SK-N-SH (cell line): ENCODE results near the gene CADPS2. TPM values are rescaled to one million over a fixed set of nuclear protein-coding genes. Genes with fewer than 3 reads are reported as not detected.

Source experiments
- CTCF ChIA-PET: fragments of 300-600, 350-600 bp; formaldehyde crosslinking; extraction: SDS; loops from one replicate; lab custom pipeline; 2021; lab: Yijun Ruan, JAX
- POLR2A ChIA-PET: fragments of 350-600 bp; sonication (Branson Sonifier 250); formaldehyde crosslinking; extraction: SDS; loops from one replicate; lab custom pipeline; 2020; ENCODE audit warnings: antibody characterized with exemption, inconsistent platforms; lab: Yijun Ruan, JAX
- DNase-seq: peaks from one replicate; pipeline ENCODE4 v3.0.0; 2012
- H2AFZ ChIP-seq: fragments of 200-600 bp; sonication (generic); 2 replicates; pipeline ENCODE4 v1.8.1; 2016; ENCODE audit warnings: antibody characterized with exemption, mild to moderate bottlenecking, low read depth
- H3F3A ChIP-seq: fragments of 200-600 bp; sonication (generic); replicated peaks from 2 replicates; pipeline ENCODE3; 2016; ENCODE audit warnings: antibody characterized with exemption, mild to moderate bottlenecking; ENCODE audit not compliant: insufficient read depth
- H3K27ac ChIP-seq, 2 experiments: fragments of 200-500 bp in 1 of 2; fragments of 200-600 bp in 1 of 2; sonication (Bioruptor generic) in 1 of 2; sonication (generic), shearing (Covaris generic) in 1 of 2; 2 replicates each; pipeline versions ENCODE4 v1.5.1 to v1.6.1; 2014 to 2016; ENCODE audit warnings: low read depth in 2 of 2, inconsistent platforms in 1 of 2, low read length in 1 of 2, mild to moderate bottlenecking in 1 of 2, mixed read lengths in 1 of 2
- H3K27me3 ChIP-seq: fragments of 200-600 bp; sonication (generic), shearing (Covaris generic); 2 replicates; pipeline ENCODE4 v1.6.1; 2016; ENCODE audit warnings: mixed run types; ENCODE audit not compliant: insufficient read depth
- H3K36me3 ChIP-seq, 2 experiments: fragments of 200-500 bp in 1 of 2; fragments of 200-600 bp in 1 of 2; sonication (Bioruptor generic) in 1 of 2; sonication (generic) in 1 of 2; replicated peaks in 1 of 2; 2 replicates each; pipeline versions ENCODE3 to v1.5.1; 2014 to 2016; ENCODE audit warnings: low read length in 1 of 2, mild to moderate bottlenecking in 1 of 2; ENCODE audit not compliant: insufficient read depth in 2 of 2, control insufficient read depth in 1 of 2
- H3K4me1 ChIP-seq, 2 experiments: fragments of 200-500 bp in 1 of 2; fragments of 200-600 bp in 1 of 2; sonication (Bioruptor generic) in 1 of 2; sonication (generic), shearing (Covaris generic) in 1 of 2; 2 replicates each; pipeline versions ENCODE4 v1.5.1 to v1.6.1; 2014 to 2016; ENCODE audit warnings: low read depth in 1 of 2, low read length in 1 of 2, mixed run types in 1 of 2; ENCODE audit not compliant: insufficient read depth in 2 of 2, control insufficient read depth in 1 of 2
- H3K4me2 ChIP-seq: fragments of 200-600 bp; sonication (generic), shearing (Covaris generic); 2 replicates; pipeline ENCODE4 v1.6.1; 2017; ENCODE audit warnings: mixed run types
- H3K4me3 ChIP-seq, 2 experiments: fragments of 200-500 bp in 1 of 2; fragments of 200-600 bp in 1 of 2; sonication (Bioruptor generic) in 1 of 2; sonication (generic), shearing (Covaris generic) in 1 of 2; 2 replicates each; pipeline versions ENCODE4 v1.5.1 to v1.8.1; 2014 to 2016; ENCODE audit warnings: low read depth in 2 of 2, inconsistent platforms in 1 of 2, low read length in 1 of 2, mild to moderate bottlenecking in 1 of 2, mixed read lengths in 1 of 2, moderate library complexity in 1 of 2
- H3K79me2 ChIP-seq: fragments of 200-600 bp; sonication (generic); 2 replicates; pipeline ENCODE4 v1.8.1; 2017; ENCODE audit warnings: mild to moderate bottlenecking; ENCODE audit not compliant: insufficient read depth
- H3K9ac ChIP-seq: fragments of 200-600 bp; sonication (generic); 2 replicates; pipeline ENCODE4 v1.6.1; 2017; ENCODE audit warnings: mixed run types
- H3K9me2 ChIP-seq: fragments of 200-600 bp; sonication (generic); 2 replicates; pipeline ENCODE4 v1.6.1; 2017; ENCODE audit warnings: mixed run types
- H3K9me3 ChIP-seq: fragments of 200-600 bp; sonication (generic); 2 replicates; pipeline ENCODE4 v1.6.1; 2017; ENCODE audit warnings: mixed run types, mild to moderate bottlenecking, moderate library complexity
- H4K20me1 ChIP-seq: fragments of 200-600 bp; sonication (generic); 2 replicates; pipeline ENCODE4 v1.6.1; 2017; ENCODE audit warnings: mild to moderate bottlenecking, mixed run types; ENCODE audit not compliant: insufficient read depth
- CTCF ChIP-seq: fragments of 200-600 bp; sonication (generic); IDR thresholded peaks from 2 replicates; pipeline ENCODE4 v1.6.1; 2017; ENCODE audit warnings: antibody characterized with exemption, mild to moderate bottlenecking, moderate library complexity
- EP300 ChIP-seq, 2 experiments: IDR thresholded peaks; 2 replicates each; pipeline versions ENCODE4 v1.4.0 to v1.6.1; 2012; ENCODE audit warnings: borderline replicate concordance in 1 of 2, low read depth in 1 of 2, low read length in 1 of 2
- EZH2phosphoT487 ChIP-seq: fragments of 200-600 bp; sonication (generic); IDR thresholded peaks from 2 replicates; pipeline ENCODE4 v1.6.1; 2017; ENCODE audit warnings: low read depth, mixed run types, mild to moderate bottlenecking, antibody characterized with exemption, moderate library complexity, borderline replicate concordance
- FOSL2 ChIP-seq: IDR thresholded peaks from 2 replicates; pipeline ENCODE4 v1.4.0; 2012; ENCODE audit warnings: low read depth, mild to moderate bottlenecking, moderate library complexity, borderline replicate concordance
- FOXM1 ChIP-seq: IDR thresholded peaks from 2 replicates; pipeline ENCODE4 v1.4.0; 2012; ENCODE audit warnings: low read depth, mild to moderate bottlenecking
- IRF3 ChIP-seq: fragments of 150-350 bp; IDR thresholded peaks from 2 replicates; pipeline ENCODE4 v1.6.1; 2016; ENCODE audit warnings: mild to moderate bottlenecking, low read depth, low read length
- JUND ChIP-seq: IDR thresholded peaks from 2 replicates; pipeline ENCODE4 v1.4.0; 2012
- MEF2A ChIP-seq: IDR thresholded peaks from 2 replicates; pipeline ENCODE4 v1.4.0; 2012; ENCODE audit warnings: low read depth, borderline replicate concordance
- NFIC ChIP-seq: IDR thresholded peaks from 2 replicates; pipeline ENCODE4 v1.4.0; 2012; ENCODE audit warnings: borderline replicate concordance
- NRF1 ChIP-seq: IDR thresholded peaks from 2 replicates; pipeline ENCODE4 v1.6.1; 2012; ENCODE audit warnings: low read depth, mild to moderate bottlenecking, low read length
- POLR2AphosphoS5 ChIP-seq: IDR thresholded peaks from 2 replicates; pipeline ENCODE4 v1.6.1; 2012; ENCODE audit warnings: low read depth, low read length
- RAD21 ChIP-seq: IDR thresholded peaks from 2 replicates; pipeline ENCODE4 v1.6.1; 2012; ENCODE audit warnings: mild to moderate bottlenecking, low read length
- REST ChIP-seq: IDR thresholded peaks from 2 replicates; pipeline ENCODE4 v1.6.1; 2012; ENCODE audit warnings: mild to moderate bottlenecking, low read depth, low read length, moderate library complexity
- SIN3A ChIP-seq: IDR thresholded peaks from 2 replicates; pipeline ENCODE4 v1.6.1; 2012; ENCODE audit warnings: low read depth, mild to moderate bottlenecking, low read length, moderate library complexity, borderline replicate concordance
- TCF12 ChIP-seq: IDR thresholded peaks from 2 replicates; pipeline ENCODE4 v1.4.0; 2012
- USF1 ChIP-seq: IDR thresholded peaks from 2 replicates; pipeline ENCODE4 v1.4.0; 2012; ENCODE audit warnings: low read depth, borderline replicate concordance
- YY1 ChIP-seq: IDR thresholded peaks from 2 replicates; pipeline ENCODE4 v1.4.0; 2012; ENCODE audit warnings: low read depth, mild to moderate bottlenecking
- WGBS: methylation state at CpG from one replicate; pipeline ENCODE4 v1.1.6; 2017; ENCODE audit warnings: low lambda C conversion rate; 5-methylcytosine and 5-hydroxymethylcytosine counted together
- polyA plus RNA-seq, 3 experiments: library from polyadenylated mRNA; depleted of rRNA; stranded (reverse); fragments of >200 nt; gene quantifications; 2 replicates each; pipeline ENCODE4 v1.2.3, GENCODE V29; 2012

The CADPS2 gene
- polyA plus RNA-seq, 1 of the 3 experiments (the other 2 are of a cell fraction), result 0.05 TPM

GRCh38 chr7:122298618-122299017 is 587.6 kb downstream of the CADPS2 start:
- CTCF ChIA-PET, result no interaction called here
- Histone ChIP-seq H4K20me1 (no peaks in the 10 kb centered on the region), H3K4me3 (no peak overlapping the region), H3K9me3 (no peaks in the 10 kb centered on the region), H3K4me1 (no peaks in the 10 kb centered on the region), H2AFZ (no peak overlapping the region), H3K9ac (no peak overlapping the region), H3F3A (no peaks in the 10 kb centered on the region), H3K79me2 (no peaks in the 10 kb centered on the region), H3K27me3 (peaks cover 48% of the 10 kb centered on the region), H3K4me2 (no peak overlapping the region), H3K9me2 (no peaks in the 10 kb centered on the region; the same call in 1 of the 2 replicates), H3K36me3 (no peaks in the 10 kb centered on the region), H3K27ac (no peak overlapping the region)
- DNase-seq, result no peak
- 1% methylated on average over 2 of the region's 2 CpGs for WGBS
- no peak for TF ChIP-seq FOSL2
- no peak for TF ChIP-seq JUND
- no peak for TF ChIP-seq REST
- TF ChIP-seq EZH2phosphoT487, result no peak
- TF ChIP-seq TCF12, result no peak
- TF ChIP-seq CTCF, result no peak
- no peak for TF ChIP-seq YY1
- TF ChIP-seq RAD21, result no peak
- TF ChIP-seq NFIC, result no peak
- TF ChIP-seq FOXM1, result no peak
- POLR2A ChIA-PET, result no interaction called here

- no peaks in the 10 kb centered on the region for H3K36me3 ChIP-seq
- no peaks in the 10 kb centered on the region for H3K9me3 ChIP-seq
- no peak for DNase-seq
- no peaks in the 10 kb centered on the region for H4K20me1 ChIP-seq
- no peaks in the 10 kb centered on the region; the same call in 1 of the 2 replicates for H3K9me2 ChIP-seq
- H3K27me3 ChIP-seq, result peaks cover 45% of the 10 kb centered on the region
- no peak overlapping the region for H3K4me2 ChIP-seq
- WGBS, result 1% methylated on average over 2 of the region's 2 CpGs
- CTCF ChIA-PET, result no interaction called here
- no peaks in the 10 kb centered on the region for H3F3A ChIP-seq
- H3K4me1 ChIP-seq, result no peaks in the 10 kb centered on the region
- H3K27ac ChIP-seq, result no peak overlapping the region
- no peaks in the 10 kb centered on the region for H3K79me2 ChIP-seq
- no peak overlapping the region for H2AFZ ChIP-seq
- POLR2A ChIA-PET, result no interaction called here
- H3K9ac ChIP-seq, result no peak overlapping the region
- H3K4me3 ChIP-seq, result no peak overlapping the region
- TF ChIP-seq USF1 (no peak), FOSL2 (no peak), REST (no peak), IRF3 (no peak), YY1 (no peak), EP300 (IDR thresholded peaks at IDR 0.05; ENCODE audit: borderline replicate concordance in 1 of 2, low read depth in 1 of 2, low read length in 1 of 2) (no peak), NRF1 (no peak), MEF2A (no peak), JUND (no peak), SIN3A (no peak), POLR2AphosphoS5 (no peak)
Measured at GRCh38 chr7:122298131-122298530, 588.1 kb downstream of the CADPS2 start.
